A549 (cell line): ENCODE results near the gene PEDS1.

ENCODE experiments used
- BHLHE40 ChIP-seq: IDR thresholded peaks from 2 replicates; pipeline ENCODE4 v1.6.1; 2012; ENCODE audit warnings: low read depth, low read length, inconsistent platforms
- CEBPB ChIP-seq, 2 experiments: fragments of >200 bp in 1 of 2; sonication (Bioruptor Twin) in 1 of 2; formaldehyde crosslinking in 1 of 2; IDR thresholded peaks; 2 replicates each; pipeline ENCODE4 v1.6.1; 2012 to 2016
- NPAS2 ChIP-seq: fragments of 250-450 bp; sonication (Bioruptor Pico); IDR thresholded peaks from 2 replicates; pipeline ENCODE4 v1.8.0; 2022; ENCODE audit warnings: mild to moderate bottlenecking, moderate library complexity, borderline replicate concordance
- RAD21 ChIP-seq, 2 experiments: fragments of >200 bp in 1 of 2; sonication (Bioruptor Twin) in 1 of 2; formaldehyde crosslinking in 1 of 2; IDR thresholded peaks in 1 of 2; conservative IDR thresholded peaks in 1 of 2; 2 replicates in 1 of 2; 3 replicates in 1 of 2; pipeline ENCODE4 v1.6.1; 2012 to 2018; ENCODE audit warnings: inconsistent platforms in 1 of 2
- TF ChIP-seq, protein P1 (sequence below): IDR thresholded peaks from 2 replicates; pipeline ENCODE4 v1.6.1; 2012
- TF ChIP-seq, protein P2 (sequence below): fragments of >200 bp; sonication (Bioruptor Twin); formaldehyde crosslinking; IDR thresholded peaks from 3 replicates; pipeline ENCODE4 v1.5.1; 2016

DNA sequence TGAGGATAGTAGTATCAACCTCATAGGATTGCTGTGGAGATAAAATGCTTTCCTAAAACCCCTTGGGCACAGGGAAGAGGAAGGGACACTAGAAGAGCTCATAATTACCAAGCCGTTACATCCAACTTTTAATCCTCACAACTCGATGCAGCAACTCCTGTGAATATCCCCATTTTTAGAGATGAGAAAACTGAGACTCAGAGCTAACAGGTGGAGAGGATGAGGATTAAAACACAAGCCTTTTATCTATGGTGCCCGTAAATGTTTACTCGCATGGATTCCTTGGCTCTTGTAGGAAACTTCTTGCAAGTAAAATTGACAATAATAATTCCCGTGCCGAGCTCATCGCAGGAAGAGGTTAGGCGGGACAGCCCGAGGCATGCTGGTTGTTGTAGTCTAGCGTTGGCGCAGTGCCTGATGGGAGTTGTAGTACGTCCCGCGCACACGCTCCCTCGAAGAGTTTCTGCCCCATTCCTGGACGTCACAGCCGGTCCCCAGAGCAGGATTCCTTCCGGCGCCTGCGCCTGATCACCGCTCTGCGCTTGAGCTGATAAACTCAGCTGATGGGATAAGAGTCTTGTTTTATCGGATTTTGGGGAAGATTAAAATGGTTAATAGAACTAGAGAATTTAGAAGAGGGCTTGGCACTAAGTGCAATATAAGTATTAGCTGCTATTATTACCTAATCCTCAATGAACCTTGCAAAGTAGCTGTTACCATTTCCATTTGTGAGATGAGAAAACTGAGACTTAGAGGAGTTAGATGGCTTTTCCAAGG, 37.7 kb downstream of the PEDS1 start:
- TF ChIP-seq, protein P1, sequence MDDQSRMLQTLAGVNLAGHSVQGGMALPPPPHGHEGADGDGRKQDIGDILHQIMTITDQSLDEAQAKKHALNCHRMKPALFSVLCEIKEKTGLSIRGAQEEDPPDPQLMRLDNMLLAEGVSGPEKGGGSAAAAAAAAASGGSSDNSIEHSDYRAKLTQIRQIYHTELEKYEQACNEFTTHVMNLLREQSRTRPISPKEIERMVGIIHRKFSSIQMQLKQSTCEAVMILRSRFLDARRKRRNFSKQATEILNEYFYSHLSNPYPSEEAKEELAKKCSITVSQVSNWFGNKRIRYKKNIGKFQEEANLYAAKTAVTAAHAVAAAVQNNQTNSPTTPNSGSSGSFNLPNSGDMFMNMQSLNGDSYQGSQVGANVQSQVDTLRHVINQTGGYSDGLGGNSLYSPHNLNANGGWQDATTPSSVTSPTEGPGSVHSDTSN, result no peak
- TF ChIP-seq CEBPB (IDR thresholded peaks at IDR 0.05) (no peak), RAD21 (conservative IDR thresholded peaks at IDR 0.05 in 1 of 2, IDR thresholded peaks at IDR 0.05 in 1 of 2) (no peak), NPAS2 (CRISPR knock-in tag) (no peak), BHLHE40 (no peak)
- TF ChIP-seq, protein P2, sequence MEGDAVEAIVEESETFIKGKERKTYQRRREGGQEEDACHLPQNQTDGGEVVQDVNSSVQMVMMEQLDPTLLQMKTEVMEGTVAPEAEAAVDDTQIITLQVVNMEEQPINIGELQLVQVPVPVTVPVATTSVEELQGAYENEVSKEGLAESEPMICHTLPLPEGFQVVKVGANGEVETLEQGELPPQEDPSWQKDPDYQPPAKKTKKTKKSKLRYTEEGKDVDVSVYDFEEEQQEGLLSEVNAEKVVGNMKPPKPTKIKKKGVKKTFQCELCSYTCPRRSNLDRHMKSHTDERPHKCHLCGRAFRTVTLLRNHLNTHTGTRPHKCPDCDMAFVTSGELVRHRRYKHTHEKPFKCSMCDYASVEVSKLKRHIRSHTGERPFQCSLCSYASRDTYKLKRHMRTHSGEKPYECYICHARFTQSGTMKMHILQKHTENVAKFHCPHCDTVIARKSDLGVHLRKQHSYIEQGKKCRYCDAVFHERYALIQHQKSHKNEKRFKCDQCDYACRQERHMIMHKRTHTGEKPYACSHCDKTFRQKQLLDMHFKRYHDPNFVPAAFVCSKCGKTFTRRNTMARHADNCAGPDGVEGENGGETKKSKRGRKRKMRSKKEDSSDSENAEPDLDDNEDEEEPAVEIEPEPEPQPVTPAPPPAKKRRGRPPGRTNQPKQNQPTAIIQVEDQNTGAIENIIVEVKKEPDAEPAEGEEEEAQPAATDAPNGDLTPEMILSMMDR, result no peak
